Measurements from ENCODE around the gene TENT4A.

DNA sequence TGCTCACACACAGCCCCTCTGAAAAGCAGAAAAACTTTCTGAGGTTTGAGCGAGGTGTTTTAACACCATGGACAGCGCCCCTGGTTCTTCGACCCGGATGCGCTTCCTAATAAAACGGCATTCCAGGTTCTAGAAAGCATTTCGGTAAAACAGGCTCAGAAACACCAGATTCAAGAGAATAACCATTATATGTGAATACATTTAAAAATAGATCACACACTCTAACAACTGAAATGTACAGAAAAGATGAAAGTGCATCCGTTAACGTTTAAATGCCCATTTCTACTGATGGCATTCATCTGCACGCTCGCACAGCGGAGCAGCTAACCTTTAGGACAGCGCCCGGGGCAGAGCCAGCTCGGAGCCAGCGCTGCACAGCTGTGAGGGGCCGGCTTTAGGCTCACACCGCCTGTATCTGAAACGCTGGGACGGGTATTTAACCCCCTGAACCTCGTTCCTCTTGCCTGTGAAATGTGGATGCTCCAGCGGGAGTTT, 26.3 kb upstream of the TENT4A start:
- TF ChIP-seq, protein P1, sequence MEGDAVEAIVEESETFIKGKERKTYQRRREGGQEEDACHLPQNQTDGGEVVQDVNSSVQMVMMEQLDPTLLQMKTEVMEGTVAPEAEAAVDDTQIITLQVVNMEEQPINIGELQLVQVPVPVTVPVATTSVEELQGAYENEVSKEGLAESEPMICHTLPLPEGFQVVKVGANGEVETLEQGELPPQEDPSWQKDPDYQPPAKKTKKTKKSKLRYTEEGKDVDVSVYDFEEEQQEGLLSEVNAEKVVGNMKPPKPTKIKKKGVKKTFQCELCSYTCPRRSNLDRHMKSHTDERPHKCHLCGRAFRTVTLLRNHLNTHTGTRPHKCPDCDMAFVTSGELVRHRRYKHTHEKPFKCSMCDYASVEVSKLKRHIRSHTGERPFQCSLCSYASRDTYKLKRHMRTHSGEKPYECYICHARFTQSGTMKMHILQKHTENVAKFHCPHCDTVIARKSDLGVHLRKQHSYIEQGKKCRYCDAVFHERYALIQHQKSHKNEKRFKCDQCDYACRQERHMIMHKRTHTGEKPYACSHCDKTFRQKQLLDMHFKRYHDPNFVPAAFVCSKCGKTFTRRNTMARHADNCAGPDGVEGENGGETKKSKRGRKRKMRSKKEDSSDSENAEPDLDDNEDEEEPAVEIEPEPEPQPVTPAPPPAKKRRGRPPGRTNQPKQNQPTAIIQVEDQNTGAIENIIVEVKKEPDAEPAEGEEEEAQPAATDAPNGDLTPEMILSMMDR (conservative IDR thresholded peaks at IDR 0.05; ENCODE audit: low read depth, low read length), result no peak
- no peak for TF ChIP-seq EZH2 (IDR thresholded peaks at IDR 0.05; ENCODE audit: borderline replicate concordance, low read depth, low read length, poor library complexity, severe bottlenecking)
